HG03045 (cell line): ENCODE data around the gene EDN1.

Experiments
- ATAC-seq: cut with Tn5 transposase; IDR thresholded peaks from one replicate; pipeline ENCODE4 v1.9.1; 2021; ENCODE audit warnings: mild to moderate bottlenecking, moderate library complexity; ENCODE audit not compliant: unreplicated experiment

The EDN1 gene

DNA sequence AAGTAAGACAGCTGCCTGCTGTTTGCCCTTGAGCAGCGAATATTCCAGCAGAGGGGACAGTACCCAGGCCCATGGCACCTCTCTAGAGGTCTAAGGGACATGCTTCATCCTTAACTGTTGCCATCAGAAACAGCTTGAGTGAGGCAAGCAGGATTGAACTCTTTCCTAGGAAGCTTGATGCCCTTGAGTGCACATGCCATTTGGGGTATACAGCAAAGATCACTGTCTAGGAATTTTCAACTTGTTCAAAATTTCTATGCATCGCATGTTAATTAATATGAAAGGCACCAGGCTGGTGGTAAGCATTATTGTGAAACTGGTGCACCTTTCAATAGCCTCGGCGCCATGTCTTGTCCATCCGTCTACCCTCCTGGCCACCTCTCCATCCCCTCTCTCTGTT lies 54.1 kb downstream of the EDN1 start:
- no peak for ATAC-seq

DNA sequence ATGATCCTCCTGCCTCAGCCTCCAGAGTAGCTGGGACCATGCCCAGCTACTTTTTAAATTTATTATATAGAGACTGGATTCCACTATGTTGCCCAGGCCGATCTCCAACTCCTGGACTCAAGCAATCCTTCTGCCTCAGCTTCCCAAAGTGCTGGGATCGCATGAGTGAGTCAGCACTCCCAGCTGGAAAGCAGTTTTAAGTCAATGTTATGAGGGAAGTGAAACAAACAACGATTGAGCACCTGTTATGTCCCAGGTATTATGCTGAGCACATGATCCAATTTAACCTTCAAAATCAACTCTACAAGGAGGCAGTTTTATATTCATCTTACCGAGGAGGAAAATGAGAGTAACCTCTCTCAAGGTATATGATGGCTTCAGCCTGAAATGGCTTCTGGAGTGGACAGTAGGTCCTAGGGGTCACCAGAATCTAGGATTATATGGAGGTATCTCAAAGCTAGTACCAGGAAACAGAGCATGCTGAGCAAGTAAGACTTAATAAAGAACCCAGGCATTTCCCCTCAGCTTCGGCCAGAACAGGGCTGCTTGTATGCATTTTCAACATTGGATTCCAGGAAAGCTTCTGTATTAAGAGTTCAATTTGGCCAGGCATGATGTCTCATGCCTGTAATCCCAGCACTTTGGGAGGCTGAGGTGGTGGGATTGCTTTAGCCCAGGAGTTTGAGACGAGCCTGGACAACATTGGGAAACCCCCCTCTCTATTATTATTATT lies 55.0 kb downstream of the EDN1 start:
- ATAC-seq: no peak

DNA sequence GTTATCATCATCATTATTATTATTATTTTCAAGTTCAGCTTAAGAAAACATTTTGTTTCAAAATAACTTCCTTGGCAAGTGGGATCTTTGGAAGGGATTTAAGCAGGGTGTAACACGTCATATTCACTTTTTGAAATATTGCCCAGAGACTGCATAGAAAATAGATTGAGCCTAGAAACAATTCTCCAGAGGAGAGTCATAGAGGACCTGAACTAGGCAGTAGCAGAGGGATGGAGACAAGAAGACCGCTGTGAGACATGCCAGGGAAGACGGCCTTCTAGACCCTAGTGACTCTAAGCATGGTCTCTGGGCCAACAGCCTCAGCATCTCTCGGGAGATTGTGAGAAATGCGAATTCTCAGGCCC lies 55.5 kb downstream of the EDN1 start:
- no peak for ATAC-seq
